H7 (cell line): Measurements from ENCODE around the gene C14orf180. TPM values are rescaled to one million over a fixed set of nuclear protein-coding genes. Genes with fewer than 3 reads are reported as not detected.

Experiments used
- DNase-seq: peaks from one replicate; pipeline ENCODE4 v3.0.0; 2012
- H3K27me3 ChIP-seq: 2 replicates; pipeline ENCODE4 v1.6.0; 2011; ENCODE audit warnings: mild to moderate bottlenecking, low read length; ENCODE audit not compliant: control insufficient read depth, insufficient read depth
- H3K36me3 ChIP-seq: replicated peaks from 2 replicates; pipeline ENCODE4 v1.5.1; 2011; ENCODE audit warnings: low read length; ENCODE audit not compliant: control insufficient read depth, insufficient read depth
- H3K4me3 ChIP-seq: 2 replicates; pipeline ENCODE4 v1.5.1; 2011; ENCODE audit warnings: low read depth, mild to moderate bottlenecking, control low read depth, low read length, moderate library complexity; ENCODE audit not compliant: insufficient read depth
- total RNA-seq: library from RNA; depleted of rRNA; stranded (reverse); fragments of >200 nt; shearing (Covaris generic); gene quantifications from 2 replicates; pipeline ENCODE4 v1.2.3, GENCODE V29; 2014

C14orf180 gene
- total RNA-seq, 1 experiment from 2014 or later = not detected

- Histone ChIP-seq H3K36me3 (no peaks in the 10 kb centered on the region), H3K4me3 (no peak overlapping the region), H3K27me3 (no peaks in the 10 kb centered on the region)
- DNase-seq = peak; percentile 100
Observed at GRCh38 chr14:104563742-104564615, 15.6 kb upstream of the C14orf180 start.

- H3K36me3 ChIP-seq = no peaks in the 10 kb centered on the region
- no peak for DNase-seq
- no peak overlapping the region for H3K4me3 ChIP-seq
- no peaks in the 10 kb centered on the region for H3K27me3 ChIP-seq
Observed at GRCh38 chr14:104564744-104565679, 14.6 kb upstream of the C14orf180 start.

- H3K36me3 ChIP-seq = no peaks in the 10 kb centered on the region
- H3K27me3 ChIP-seq = no peaks in the 10 kb centered on the region
- no peak for DNase-seq
- no peak overlapping the region for H3K4me3 ChIP-seq
Observed at GRCh38 chr14:104567141-104567956, 12.2 kb upstream of the C14orf180 start.

- Histone ChIP-seq H3K4me3 (no peak overlapping the region), H3K27me3 (no peaks in the 10 kb centered on the region), H3K36me3 (no peaks in the 10 kb centered on the region)
- DNase-seq = no peak
Observed at GRCh38 chr14:104567957-104568225, 11.7 kb upstream of the C14orf180 start.

GRCh38 chr14:104568620-104569019, 10.9 kb upstream of the C14orf180 start:
- no peak for DNase-seq
- Histone ChIP-seq H3K4me3 (no peak overlapping the region), H3K27me3 (no peaks in the 10 kb centered on the region), H3K36me3 (no peaks in the 10 kb centered on the region)

GRCh38 chr14:104569435-104569834, 10.1 kb upstream of the C14orf180 start:
- no peaks in the 10 kb centered on the region for H3K27me3 ChIP-seq
- DNase-seq = no peak
- no peak overlapping the region for H3K4me3 ChIP-seq
- no peaks in the 10 kb centered on the region for H3K36me3 ChIP-seq

GRCh38 chr14:104571246-104571645, 8.3 kb upstream of the C14orf180 start:
- no peaks in the 10 kb centered on the region for H3K36me3 ChIP-seq
- no peak for DNase-seq
- no peak overlapping the region for H3K4me3 ChIP-seq
- no peaks in the 10 kb centered on the region for H3K27me3 ChIP-seq

GRCh38 chr14:104572024-104572626, 7.4 kb upstream of the C14orf180 start:
- H3K27me3 ChIP-seq = no peaks in the 10 kb centered on the region
- no peaks in the 10 kb centered on the region for H3K36me3 ChIP-seq

GRCh38 chr14:104572668-104573067, 6.9 kb upstream of the C14orf180 start:
- Histone ChIP-seq H3K27me3 (no peaks in the 10 kb centered on the region), H3K4me3 (no peak overlapping the region), H3K36me3 (no peaks in the 10 kb centered on the region)
- DNase-seq = no peak

More at GRCh38 chr14:104572024-104572626, 7.4 kb upstream of the C14orf180 start:
- no peak for DNase-seq
- H3K4me3 ChIP-seq = no peak overlapping the region

GRCh38 chr14:104573930-104574329, 5.6 kb upstream of the C14orf180 start:
- Histone ChIP-seq H3K4me3 (no peak overlapping the region), H3K36me3 (no peaks in the 10 kb centered on the region), H3K27me3 (no peaks in the 10 kb centered on the region)
- DNase-seq = no peak

GRCh38 chr14:104574536-104574935, 5.0 kb upstream of the C14orf180 start:
- DNase-seq = no peak
- H3K36me3 ChIP-seq = no peaks in the 10 kb centered on the region

GRCh38 chr14:104574978-104575583, 4.5 kb upstream of the C14orf180 start:
- H3K27me3 ChIP-seq = no peaks in the 10 kb centered on the region
- no peak overlapping the region for H3K4me3 ChIP-seq
- no peak for DNase-seq
- H3K36me3 ChIP-seq = no peaks in the 10 kb centered on the region

More at GRCh38 chr14:104574536-104574935, 5.0 kb upstream of the C14orf180 start:
- H3K27me3 ChIP-seq = no peaks in the 10 kb centered on the region
- H3K4me3 ChIP-seq = no peak overlapping the region

- H3K27me3 ChIP-seq = no peaks in the 10 kb centered on the region
- no peak for DNase-seq
- no peaks in the 10 kb centered on the region for H3K36me3 ChIP-seq
- H3K4me3 ChIP-seq = no peak overlapping the region
Observed at GRCh38 chr14:104576232-104576969, 3.2 kb upstream of the C14orf180 start.
